Left ventricle myocardium inferior (tissue), 1 donor: ENCODE data around the gene GJA9. TPM values are rescaled to one million over a fixed set of nuclear protein-coding genes. Genes with fewer than 3 reads are reported as not detected.
"Not testable (repeated sequence)": the region's sequence is repeated elsewhere in the genome, so short reads cannot be mapped to it uniquely, and the experiment has no call there.

Experiments
- DNase-seq: peaks from one replicate; pipeline ENCODE4 v3.0.0-alpha.2; 2020
- H3K27ac ChIP-seq: fragments of 200-600 bp; replicated peaks from 2 replicates; pipeline ENCODE4 v1.8.0; 2021
- H3K27me3 ChIP-seq: fragments of 200-600 bp; 2 replicates; pipeline ENCODE4 v1.8.0; 2021; ENCODE audit warnings: low read depth
- H3K36me3 ChIP-seq: fragments of 200-600 bp; 2 replicates; pipeline ENCODE4 v1.8.0; 2021
- H3K4me1 ChIP-seq: fragments of 200-600 bp; 2 replicates; pipeline ENCODE4 v1.8.0; 2021
- H3K4me3 ChIP-seq: fragments of 200-600 bp; 2 replicates; pipeline ENCODE4 v1.8.0; 2021; ENCODE audit warnings: mild to moderate bottlenecking, moderate library complexity
- H3K9me3 ChIP-seq: fragments of 200-600 bp; replicated peaks from 2 replicates; pipeline ENCODE4 v1.8.0; 2021
- CTCF ChIP-seq: fragments of 200-600 bp; IDR thresholded peaks from 2 replicates; pipeline ENCODE4 v1.8.0; 2021; ENCODE audit warnings: antibody characterized with exemption, mild to moderate bottlenecking, borderline replicate concordance
- intact Hi-C: fragments of 100-400 bp; cut with micrococcal nuclease; formaldehyde crosslinking; loops from one replicate; pipeline ENCODE4 v1.11.0; 2022
- total RNA-seq: library from RNA; stranded (reverse); fragmentation: NEBNext Ultra II Directional; extraction: Animal tissue kit (Norgen Biotek cat#: 25700); gene quantifications from one replicate; pipeline ENCODE4 v1.2.1, GENCODE V29; 2021
- donor health status: DM: no; HTN: yes; CAD: no; lungs with severe emphysema.

The GJA9 gene
- total RNA-seq, 1 donor from 2014 or later = not detected

- DNase-seq = no peak
- no peaks in the 10 kb centered on the region for H3K9me3 ChIP-seq
- no peak for TF ChIP-seq CTCF
- intact Hi-C loops = no loop called here
- peaks cover 9% of the 10 kb centered on the region for H3K4me1 ChIP-seq
- peaks cover 89% of the 10 kb centered on the region for H3K36me3 ChIP-seq
- H3K4me3 ChIP-seq = no peak overlapping the region
- no peaks in the 10 kb centered on the region for H3K27me3 ChIP-seq
- H3K27ac ChIP-seq = no peak overlapping the region
Measured at GRCh38 chr1:38848071-38848470, 33.3 kb downstream of the GJA9 start.

- DNase-seq = no peak
- intact Hi-C loops = no loop called here
- no peak overlapping the region for H3K27ac ChIP-seq
- H3K4me1 ChIP-seq = peaks cover 25% of the 10 kb centered on the region
- H3K27me3 ChIP-seq = no peaks in the 10 kb centered on the region
- no peak for TF ChIP-seq CTCF
- H3K9me3 ChIP-seq = no peaks in the 10 kb centered on the region
- no peak overlapping the region for H3K4me3 ChIP-seq
- peaks cover 90% of the 10 kb centered on the region for H3K36me3 ChIP-seq
Measured at GRCh38 chr1:38846210-38846609, 35.2 kb downstream of the GJA9 start.

GRCh38 chr1:38845088-38845487, 36.3 kb downstream of the GJA9 start:
- H3K9me3 ChIP-seq, H3K27ac ChIP-seq, DNase-seq, H3K27me3 ChIP-seq, H3K4me3 ChIP-seq, intact Hi-C loops: not testable (repeated sequence)
- peaks cover 78% of the 10 kb centered on the region for H3K36me3 ChIP-seq
- H3K4me1 ChIP-seq = peaks cover 37% of the 10 kb centered on the region

GRCh38 chr1:38840281-38840680, 41.1 kb downstream of the GJA9 start:
- H3K36me3 ChIP-seq = peaks cover 58% of the 10 kb centered on the region
- no peak for TF ChIP-seq CTCF
- intact Hi-C loops = no loop called here

GRCh38 chr1:38839363-38839762, 42.0 kb downstream of the GJA9 start:
- intact Hi-C loops = no loop called here
- H3K4me3 ChIP-seq = peak overlapping the region; percentile 4
- peaks cover 49% of the 10 kb centered on the region for H3K36me3 ChIP-seq
- DNase-seq = peak; percentile 74
- peak overlapping the region; percentile 61 for H3K27ac ChIP-seq
- no peaks in the 10 kb centered on the region for H3K9me3 ChIP-seq
- H3K4me1 ChIP-seq = peaks cover 52% of the 10 kb centered on the region
- no peaks in the 10 kb centered on the region for H3K27me3 ChIP-seq
- no peak for TF ChIP-seq CTCF

More at GRCh38 chr1:38840281-38840680, 41.1 kb downstream of the GJA9 start:
- Histone ChIP-seq H3K27me3 (no peaks in the 10 kb centered on the region), H3K4me3 (no peak overlapping the region), H3K9me3 (no peaks in the 10 kb centered on the region), H3K4me1 (peaks cover 53% of the 10 kb centered on the region), H3K27ac (peak overlapping the region; percentile 61)
- no peak for DNase-seq

- intact Hi-C loops, H3K4me3 ChIP-seq, H3K9me3 ChIP-seq, DNase-seq, H3K27ac ChIP-seq: not testable (repeated sequence)
- H3K27me3 ChIP-seq = peaks cover 11% of the 10 kb centered on the region
- peaks cover 27% of the 10 kb centered on the region for H3K36me3 ChIP-seq
- H3K4me1 ChIP-seq = peaks cover 29% of the 10 kb centered on the region
Measured at GRCh38 chr1:38836316-38836715, 45.1 kb downstream of the GJA9 start.
